ACHN (cell line): ENCODE measurements around the gene CBX2.
A peak's percentile ranks its signal among the peaks of the same experiment; 100 is the strongest.

ENCODE experiments used
- DNase-seq: peaks from one replicate; pipeline ENCODE4 v3.0.0-alpha.2; 2015
- in situ Hi-C: cut with HindIII; loops from 2 replicates; pipeline ENCODE4 v1.10.0; 2017; ENCODE audit warnings: low sequenced_read_pairs, low pct_ligation_motif_present, low pct_unique_long_range_greater_than_20kb

Gene CBX2

DNA sequence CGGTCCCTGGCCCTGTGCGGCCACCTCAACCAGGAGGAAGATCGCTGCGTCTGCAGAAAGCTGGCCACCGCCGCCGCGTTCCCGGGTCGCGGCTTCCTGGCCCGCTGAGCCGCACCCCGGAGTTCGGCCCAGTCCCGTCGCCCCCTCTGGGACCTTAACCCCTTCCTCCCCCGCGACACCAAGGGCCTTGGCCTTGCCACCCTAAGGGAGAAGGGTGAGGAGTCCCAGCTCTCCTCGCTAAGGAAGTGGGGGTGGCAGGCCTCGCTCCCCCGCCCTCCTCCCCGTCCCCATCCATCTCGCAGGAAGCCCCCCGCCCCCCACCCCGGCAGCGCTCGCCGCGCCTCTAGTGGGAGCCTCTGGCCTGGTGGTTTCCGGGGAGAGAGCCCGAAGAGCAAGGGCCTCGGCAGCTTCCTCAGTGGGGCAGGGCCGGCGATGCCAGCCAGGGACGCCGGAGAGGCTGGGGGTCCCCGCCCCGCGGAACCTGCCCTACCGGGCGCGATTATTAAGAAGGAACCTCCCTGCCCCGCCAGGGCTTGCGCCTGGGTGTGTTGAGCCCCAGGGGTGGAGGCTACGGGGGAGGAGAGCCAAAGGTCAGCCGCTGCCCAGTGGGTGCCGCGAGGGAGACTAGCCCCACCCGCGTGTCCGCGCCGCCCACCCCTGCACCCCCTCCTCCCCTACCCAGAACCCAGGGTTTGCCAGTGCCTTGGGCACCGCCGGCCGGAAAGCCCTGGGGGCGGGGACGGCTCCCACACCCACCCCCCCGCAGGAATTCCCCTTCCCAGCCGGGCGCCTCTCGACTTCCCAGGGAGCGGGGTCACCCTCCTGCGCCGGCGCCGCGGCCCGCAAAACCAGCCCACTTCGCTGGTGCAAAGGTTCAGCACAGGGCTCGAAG, 54.5 kb downstream of the CBX2 start:
- in situ Hi-C loops, result no loop called here
- peak; percentile 78 for DNase-seq

DNA sequence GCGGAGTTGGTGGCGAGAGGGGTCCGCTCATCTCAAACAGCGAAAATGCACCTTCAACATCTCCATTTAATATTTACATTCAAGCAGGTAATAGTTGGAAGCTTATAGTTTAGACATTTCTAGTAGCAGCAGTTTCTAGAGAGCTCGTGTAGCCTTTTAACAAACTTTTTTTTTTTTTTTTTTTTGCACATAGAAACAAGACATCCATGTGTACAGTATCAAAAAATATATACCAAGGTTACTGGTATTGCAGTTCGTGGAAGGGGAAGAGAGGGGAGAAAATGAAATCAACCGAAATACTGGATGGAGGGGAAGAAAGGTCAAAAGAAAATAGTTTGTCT, 55.1 kb downstream of the CBX2 start:
- no peak for DNase-seq
- in situ Hi-C loops, result no loop called here

DNA sequence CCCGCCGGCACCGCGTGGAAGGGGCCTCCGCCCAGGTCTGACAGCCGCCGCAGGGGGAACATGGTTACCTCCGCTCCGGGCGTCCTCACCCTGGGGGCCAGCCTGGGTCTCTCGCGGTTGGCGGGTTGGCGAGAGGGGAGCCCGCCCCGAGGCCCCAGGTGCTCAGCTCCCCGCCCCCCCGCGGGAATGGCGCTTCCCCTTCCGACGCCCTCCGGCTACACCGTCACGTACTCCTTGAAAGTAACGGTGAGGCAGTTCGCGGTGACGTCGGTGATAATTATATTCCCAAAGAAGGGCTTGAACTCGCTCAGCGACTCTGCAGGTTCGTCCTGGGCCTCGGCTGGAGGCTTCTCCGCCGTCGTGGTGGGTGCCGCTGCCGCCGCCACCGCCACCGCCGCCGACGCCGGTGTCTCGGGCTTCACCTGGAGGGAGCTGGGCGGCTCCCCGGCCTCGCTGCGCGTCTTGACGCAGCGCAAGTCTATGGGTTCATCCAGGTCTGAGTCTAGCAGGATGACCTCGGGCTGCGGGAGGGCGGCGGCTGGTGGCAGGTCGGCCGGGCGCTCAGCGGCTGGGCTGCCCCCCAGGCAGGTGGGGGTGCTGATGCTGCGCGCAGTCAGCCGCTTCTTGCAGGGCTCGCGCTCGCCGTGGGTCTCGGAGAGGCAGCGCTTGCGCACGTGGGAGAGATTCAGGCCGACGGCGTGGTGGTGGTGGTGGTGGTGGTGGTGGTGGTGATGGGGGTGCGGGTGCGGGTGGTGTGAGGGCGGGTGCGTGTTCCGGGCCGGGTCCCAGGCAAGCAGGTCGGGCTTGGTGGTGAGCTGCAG, 56.0 kb downstream of the CBX2 start:
- DNase-seq, result no peak
- in situ Hi-C loops, result no loop called here

DNA sequence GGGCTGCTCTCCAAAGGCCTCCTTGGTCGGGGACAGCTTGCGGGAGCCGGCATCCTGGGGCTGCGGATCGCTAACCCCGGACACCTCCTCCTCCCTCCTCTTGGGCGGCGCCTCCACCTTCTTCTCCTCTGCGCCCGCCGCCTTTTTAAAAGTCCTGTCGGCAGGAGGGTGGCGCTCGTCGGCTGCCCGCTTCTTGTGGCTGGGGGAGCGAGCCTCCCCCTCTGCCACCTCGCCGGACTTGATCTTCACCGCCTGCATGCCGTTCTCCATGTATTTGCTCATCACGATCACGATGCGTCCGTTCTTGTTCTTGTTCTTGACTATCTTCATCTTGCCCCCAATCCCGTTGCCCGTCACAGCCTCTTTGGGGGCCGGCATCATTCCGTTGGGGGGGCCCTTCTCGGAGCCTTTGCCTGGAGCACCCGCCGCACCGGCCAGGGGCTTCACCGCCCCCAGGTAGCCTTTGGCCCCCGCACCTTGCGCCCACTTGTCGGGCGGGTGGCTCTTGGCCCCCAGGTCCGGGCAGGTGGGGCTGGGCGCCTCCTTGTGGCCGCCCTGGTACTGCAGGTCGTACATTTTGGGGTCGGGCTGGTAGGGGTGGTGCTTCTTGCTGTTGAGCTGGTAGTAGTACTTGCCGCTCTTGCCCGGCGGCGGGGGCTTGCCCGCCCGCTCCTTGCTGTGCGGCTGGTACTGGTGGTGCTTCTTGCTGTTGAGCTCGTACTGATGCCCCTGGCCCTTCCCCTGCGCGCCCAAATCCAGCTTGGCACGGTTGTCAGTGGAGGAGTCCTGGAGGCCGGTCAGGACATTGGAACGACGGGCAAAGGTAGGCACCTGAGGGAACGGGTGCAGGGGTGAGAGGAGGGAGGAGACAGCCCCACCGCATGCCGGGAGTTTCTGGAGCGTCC, 56.9 kb downstream of the CBX2 start:
- DNase-seq, result peak; percentile 31
- in situ Hi-C loops, result no loop called here

DNA sequence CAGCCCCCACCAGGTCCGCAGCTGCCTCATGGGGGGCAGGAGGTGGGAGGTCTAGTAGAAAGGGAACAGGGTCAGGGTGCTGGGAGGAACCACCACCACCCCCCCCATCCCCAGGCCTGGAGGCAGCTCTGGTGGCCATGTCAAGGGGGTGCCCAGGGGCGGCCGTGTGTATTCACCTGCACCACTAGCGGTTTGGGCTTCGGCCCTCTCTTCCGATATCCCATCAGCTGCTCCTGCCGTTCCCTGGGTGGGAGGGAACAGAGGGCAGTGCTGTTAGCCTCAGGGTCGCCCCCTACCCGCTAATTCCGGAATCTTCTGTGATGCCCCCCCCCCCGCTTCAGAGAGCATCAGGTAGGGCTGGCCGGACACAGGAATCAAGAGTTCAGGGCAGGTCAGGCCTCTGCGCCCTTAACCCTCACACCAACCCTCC, 57.5 kb downstream of the CBX2 start:
- in situ Hi-C loops, result no loop called here
- no peak for DNase-seq

DNA sequence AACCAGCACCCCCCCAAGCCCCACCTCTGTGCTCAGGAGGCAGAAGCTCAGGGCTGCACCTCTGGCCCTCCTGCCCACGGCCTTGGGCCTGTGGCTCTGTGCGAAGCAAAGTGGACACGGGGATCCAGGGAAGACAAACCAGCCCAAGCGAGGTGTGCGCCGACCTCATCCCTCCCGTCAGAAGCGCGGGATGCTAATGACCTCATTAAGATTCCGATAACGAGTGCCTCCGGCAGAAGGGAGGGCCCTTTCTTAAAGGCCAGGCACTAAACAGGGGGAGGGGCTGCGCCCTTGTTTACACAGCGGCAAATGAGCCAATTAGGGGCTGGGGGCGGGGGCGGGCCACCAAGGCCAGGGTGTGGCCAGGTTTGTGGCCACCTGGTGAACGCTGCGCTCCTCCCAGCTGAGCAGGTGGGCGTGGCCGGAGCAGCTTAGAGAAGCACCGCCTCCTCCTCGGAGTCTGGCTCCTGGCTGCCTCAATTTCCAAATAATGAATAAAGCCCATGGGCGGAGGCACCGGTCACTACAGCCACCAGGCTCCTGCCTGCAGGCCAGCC, 58.1 kb downstream of the CBX2 start:
- DNase-seq, result no peak
- in situ Hi-C loops, result no loop called here

DNA sequence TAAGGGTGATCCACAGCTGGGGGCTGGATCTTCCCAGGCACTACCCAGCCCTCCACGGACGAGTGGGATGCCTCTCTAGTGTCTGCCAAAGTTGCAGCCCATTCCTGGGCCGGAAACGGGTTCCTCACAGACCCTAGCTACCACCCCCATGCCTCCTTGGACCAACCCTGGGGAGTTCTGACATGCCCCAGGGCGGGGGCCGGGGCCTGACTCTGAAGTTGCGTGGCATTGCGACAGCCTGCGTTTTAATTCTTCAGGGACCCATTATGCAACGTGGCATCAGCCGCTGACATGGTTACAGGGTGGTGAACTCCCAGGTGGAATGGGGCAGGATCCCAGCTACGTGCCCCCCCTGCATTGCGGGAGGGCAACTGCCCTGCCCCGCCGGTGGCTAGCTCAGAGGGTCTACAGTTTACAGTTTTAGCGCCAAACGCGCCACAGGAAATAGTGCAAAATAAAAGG, 58.6 kb downstream of the CBX2 start:
- DNase-seq, result no peak
- in situ Hi-C loops, result no loop called here

DNA sequence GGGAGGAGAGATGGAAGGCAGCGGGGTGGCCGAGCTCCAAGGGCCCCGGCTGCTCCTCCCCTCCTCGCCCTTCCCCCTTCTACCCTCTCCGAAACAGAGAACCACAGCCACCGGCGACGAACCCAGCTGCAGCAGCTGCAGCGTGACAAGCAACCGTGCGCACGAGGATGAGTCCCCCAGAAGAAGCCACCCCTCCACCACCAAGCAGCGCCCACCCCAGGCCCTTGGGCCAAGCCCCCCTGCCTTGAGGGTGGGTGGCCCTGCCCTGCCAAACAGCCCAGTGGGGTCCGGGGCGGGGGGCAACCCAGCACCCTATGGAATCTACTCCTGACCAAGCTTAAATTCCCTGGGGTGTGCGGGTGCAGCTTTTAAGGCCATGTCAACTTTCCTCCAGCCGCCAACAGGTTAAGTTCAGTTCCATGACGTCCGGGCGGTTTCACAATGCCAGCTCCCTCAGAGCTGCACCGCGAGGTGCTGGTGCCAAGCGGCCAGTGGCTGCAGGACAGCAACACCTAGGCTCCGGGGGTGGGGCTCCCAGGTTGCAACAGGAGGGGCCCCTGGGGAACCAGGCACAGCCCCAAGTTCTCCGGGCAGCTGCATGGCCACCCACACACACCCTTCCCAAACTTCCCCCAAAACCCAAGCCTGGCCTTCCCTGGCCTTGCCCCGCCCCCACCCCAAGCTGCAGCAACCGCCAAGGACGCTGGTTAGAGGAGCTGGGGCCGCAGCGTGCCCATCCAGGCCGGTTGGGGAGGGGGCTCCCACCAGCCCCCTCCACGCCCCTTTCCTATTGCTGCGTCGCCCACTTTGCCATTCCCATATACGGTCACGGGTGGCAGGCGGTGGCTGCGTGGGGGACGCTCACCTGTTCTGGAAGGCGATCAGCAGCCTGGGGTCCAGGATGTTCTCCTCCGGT, 59.3 kb downstream of the CBX2 start:
- peak; percentile 74 for DNase-seq

More for the DNA sequence above, 59.3 kb downstream of the CBX2 start:
- in situ Hi-C loops, result no loop called here
